HEK293 (cell line): ENCODE measurements around the gene NNT.

Experiments
- CTCF ChIA-PET: fragments of 350-600 bp; formaldehyde crosslinking; extraction: SDS; loops from one replicate; lab custom pipeline; 2021; ENCODE audit warnings: antibody characterized with exemption; lab: Yijun Ruan, JAX
- POLR2A ChIA-PET: fragments of 300-600 bp; formaldehyde crosslinking; extraction: SDS; loops from one replicate; lab custom pipeline; 2020; ENCODE audit warnings: antibody characterized with exemption, inconsistent platforms; lab: Yijun Ruan, JAX
- H3K27ac ChIP-seq: fragments of 200-500 bp; sonication (Bioruptor generic); 2 replicates; pipeline ENCODE4 v1.5.1; 2014; ENCODE audit warnings: low read depth, low read length, control low read depth, inconsistent platforms; ENCODE audit errors: extremely low read depth
- H3K36me3 ChIP-seq, 2 experiments: fragments of 200-500 bp in 1 of 2; sonication (Bioruptor generic) in 1 of 2; 1 replicate in 1 of 2; 2 replicates in 1 of 2; pipeline ENCODE4 v1.5.1; 2014 to 2017; ENCODE audit warnings: inconsistent platforms in 2 of 2, low read length in 2 of 2; ENCODE audit not compliant: control insufficient read depth in 2 of 2, insufficient read depth in 1 of 2
- H3K4me1 ChIP-seq: fragments of 200-500 bp; sonication (Bioruptor generic); 2 replicates; pipeline ENCODE4 v1.5.1; 2014; ENCODE audit warnings: mild to moderate bottlenecking, low read length, inconsistent platforms; ENCODE audit not compliant: control insufficient read depth, insufficient read depth
- H3K4me3 ChIP-seq: 2 replicates; pipeline ENCODE4 v1.5.1; 2011; ENCODE audit warnings: low read depth, mild to moderate bottlenecking, control low read depth, low read length, moderate library complexity
- H3K9me3 ChIP-seq: fragments of 200-500 bp; sonication (Bioruptor generic); 2 replicates; pipeline ENCODE4 v1.5.1; 2014; ENCODE audit warnings: low read depth, low read length, inconsistent platforms; ENCODE audit not compliant: control insufficient read depth, insufficient read depth
- AEBP2 ChIP-seq: fragments of 450-650 bp; formaldehyde crosslinking; IDR thresholded peaks from 2 replicates; pipeline ENCODE4 v1.5.1; 2016; ENCODE audit warnings: missing biosample characterization, missing genetic modification characterization, borderline replicate concordance
- PRDM1 ChIP-seq: fragments of 450-650 bp; formaldehyde crosslinking; IDR thresholded peaks from 2 replicates; pipeline ENCODE4; 2016; ENCODE audit warnings: missing biosample characterization, missing genetic modification characterization
- SETDB1 ChIP-seq: IDR thresholded peaks from one replicate; pipeline ENCODE4 v1.6.1; 2017; ENCODE audit warnings: mild to moderate bottlenecking, low read length, moderate library complexity, mixed read lengths; ENCODE audit not compliant: insufficient read length
- TCF7L2 ChIP-seq: IDR thresholded peaks from 2 replicates; pipeline ENCODE4 v1.6.1; 2011; ENCODE audit warnings: low read depth, mild to moderate bottlenecking, inconsistent platforms, low read length, moderate library complexity, borderline replicate concordance
- YY1 ChIP-seq: fragments of 450-650 bp; formaldehyde crosslinking; IDR thresholded peaks from 2 replicates; pipeline ENCODE4 v1.5.1; 2018; ENCODE audit warnings: missing biosample characterization, missing genetic modification characterization
- ZBTB8A ChIP-seq: fragments of 450-650 bp; formaldehyde crosslinking; IDR thresholded peaks from 2 replicates; pipeline ENCODE4 v1.5.1; 2016; ENCODE audit warnings: missing biosample characterization, missing genetic modification characterization
- ZNF133 ChIP-seq: fragments of 450-650 bp; formaldehyde crosslinking; IDR thresholded peaks from 2 replicates; pipeline ENCODE4 v1.5.1; 2016; ENCODE audit warnings: missing biosample characterization, missing genetic modification characterization
- ZNF19 ChIP-seq: fragments of 450-650 bp; formaldehyde crosslinking; IDR thresholded peaks from 2 replicates; pipeline ENCODE4; 2016; ENCODE audit warnings: missing biosample characterization, missing genetic modification characterization, low read depth
- ZNF2 ChIP-seq: fragments of 450-650 bp; formaldehyde crosslinking; IDR thresholded peaks from 2 replicates; pipeline ENCODE4 v1.5.1; 2016; ENCODE audit warnings: missing biosample characterization, missing genetic modification characterization
- ZNF248 ChIP-seq: fragments of 450-650 bp; formaldehyde crosslinking; IDR thresholded peaks from 2 replicates; pipeline ENCODE4 v1.5.1; 2017; ENCODE audit warnings: missing biosample characterization, missing genetic modification characterization
- ZNF341 ChIP-seq: fragments of 450-650 bp; formaldehyde crosslinking; IDR thresholded peaks from 2 replicates; pipeline ENCODE4; 2016; ENCODE audit warnings: low read depth, missing biosample characterization, missing genetic modification characterization
- ZNF626 ChIP-seq: fragments of 450-650 bp; sonication (Bioruptor Pico); formaldehyde crosslinking; IDR thresholded peaks from 2 replicates; pipeline ENCODE4 v1.5.1; 2018; ENCODE audit warnings: missing biosample characterization, missing genetic modification characterization, inconsistent platforms
- ZNF670 ChIP-seq: fragments of 450-650 bp; formaldehyde crosslinking; IDR thresholded peaks from 2 replicates; pipeline ENCODE4 v1.5.1; 2016; ENCODE audit warnings: missing biosample characterization, missing genetic modification characterization, low read depth
- ZNF76 ChIP-seq: fragments of 450-650 bp; formaldehyde crosslinking; IDR thresholded peaks from 2 replicates; pipeline ENCODE4; 2016; ENCODE audit warnings: low read depth, missing biosample characterization, missing genetic modification characterization, borderline replicate concordance
- ZNF768 ChIP-seq: fragments of 450-650 bp; formaldehyde crosslinking; IDR thresholded peaks from 2 replicates; pipeline ENCODE4 v1.5.1; 2018; ENCODE audit warnings: missing biosample characterization, mild to moderate bottlenecking, missing genetic modification characterization
- ZNF843 ChIP-seq: fragments of 450-650 bp; formaldehyde crosslinking; IDR thresholded peaks from 2 replicates; pipeline ENCODE4 v1.5.1; 2016; ENCODE audit warnings: missing biosample characterization, missing genetic modification characterization
- TF ChIP-seq, protein P1 (sequence below): fragments of 450-650 bp; formaldehyde crosslinking; conservative IDR thresholded peaks from 2 replicates; pipeline ENCODE4 v1.5.1; 2016; ENCODE audit warnings: low read depth, missing biosample characterization, missing genetic modification characterization
- TF ChIP-seq, protein P2 (sequence below): fragments of 450-650 bp; formaldehyde crosslinking; IDR thresholded peaks from 2 replicates; pipeline ENCODE4 v1.5.1; 2016; ENCODE audit warnings: missing biosample characterization, missing genetic modification characterization

The NNT gene

DNA sequence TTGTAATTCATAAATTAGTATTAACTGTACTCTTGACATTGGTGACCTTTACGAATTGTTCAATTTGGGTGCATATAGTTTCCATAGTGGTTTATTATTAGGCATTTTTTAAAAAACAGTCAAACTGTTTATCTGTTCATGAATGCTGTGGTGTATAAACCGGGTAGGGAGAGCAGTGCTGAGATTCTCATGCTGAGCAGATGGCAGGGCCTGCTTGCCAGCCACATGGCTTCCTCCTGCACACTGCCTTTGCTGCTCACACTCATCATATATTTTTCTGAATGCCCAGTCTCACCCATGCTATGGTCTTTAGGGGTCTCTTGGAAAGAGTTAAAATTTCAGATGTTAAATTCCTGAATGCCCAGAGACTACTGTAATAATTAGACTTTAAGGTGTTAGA is 40.8 kb downstream of the NNT start:
- Histone ChIP-seq H3K27ac (no peak overlapping the region), H3K36me3 (peaks cover 25 to 35% of the 10 kb centered on the region in 2 experiments), H3K4me1 (no peaks in the 10 kb centered on the region), H3K9me3 (no peaks in the 10 kb centered on the region), H3K4me3 (no peak overlapping the region)
- POLR2A ChIA-PET, result no interaction called here
- CTCF ChIA-PET, result interaction anchor here (1.3 kb wide), 1 partner anchor 13 kb away, joined by 10 read pairs; no protein-coding TSS in a partner anchor
- TF ChIP-seq ZNF626 (tag by site-specific recombination) (no peak), ZNF19 (tag by site-specific recombination) (no peak), TCF7L2 (no peak), ZNF133 (no peak)
- TF ChIP-seq, protein P1, sequence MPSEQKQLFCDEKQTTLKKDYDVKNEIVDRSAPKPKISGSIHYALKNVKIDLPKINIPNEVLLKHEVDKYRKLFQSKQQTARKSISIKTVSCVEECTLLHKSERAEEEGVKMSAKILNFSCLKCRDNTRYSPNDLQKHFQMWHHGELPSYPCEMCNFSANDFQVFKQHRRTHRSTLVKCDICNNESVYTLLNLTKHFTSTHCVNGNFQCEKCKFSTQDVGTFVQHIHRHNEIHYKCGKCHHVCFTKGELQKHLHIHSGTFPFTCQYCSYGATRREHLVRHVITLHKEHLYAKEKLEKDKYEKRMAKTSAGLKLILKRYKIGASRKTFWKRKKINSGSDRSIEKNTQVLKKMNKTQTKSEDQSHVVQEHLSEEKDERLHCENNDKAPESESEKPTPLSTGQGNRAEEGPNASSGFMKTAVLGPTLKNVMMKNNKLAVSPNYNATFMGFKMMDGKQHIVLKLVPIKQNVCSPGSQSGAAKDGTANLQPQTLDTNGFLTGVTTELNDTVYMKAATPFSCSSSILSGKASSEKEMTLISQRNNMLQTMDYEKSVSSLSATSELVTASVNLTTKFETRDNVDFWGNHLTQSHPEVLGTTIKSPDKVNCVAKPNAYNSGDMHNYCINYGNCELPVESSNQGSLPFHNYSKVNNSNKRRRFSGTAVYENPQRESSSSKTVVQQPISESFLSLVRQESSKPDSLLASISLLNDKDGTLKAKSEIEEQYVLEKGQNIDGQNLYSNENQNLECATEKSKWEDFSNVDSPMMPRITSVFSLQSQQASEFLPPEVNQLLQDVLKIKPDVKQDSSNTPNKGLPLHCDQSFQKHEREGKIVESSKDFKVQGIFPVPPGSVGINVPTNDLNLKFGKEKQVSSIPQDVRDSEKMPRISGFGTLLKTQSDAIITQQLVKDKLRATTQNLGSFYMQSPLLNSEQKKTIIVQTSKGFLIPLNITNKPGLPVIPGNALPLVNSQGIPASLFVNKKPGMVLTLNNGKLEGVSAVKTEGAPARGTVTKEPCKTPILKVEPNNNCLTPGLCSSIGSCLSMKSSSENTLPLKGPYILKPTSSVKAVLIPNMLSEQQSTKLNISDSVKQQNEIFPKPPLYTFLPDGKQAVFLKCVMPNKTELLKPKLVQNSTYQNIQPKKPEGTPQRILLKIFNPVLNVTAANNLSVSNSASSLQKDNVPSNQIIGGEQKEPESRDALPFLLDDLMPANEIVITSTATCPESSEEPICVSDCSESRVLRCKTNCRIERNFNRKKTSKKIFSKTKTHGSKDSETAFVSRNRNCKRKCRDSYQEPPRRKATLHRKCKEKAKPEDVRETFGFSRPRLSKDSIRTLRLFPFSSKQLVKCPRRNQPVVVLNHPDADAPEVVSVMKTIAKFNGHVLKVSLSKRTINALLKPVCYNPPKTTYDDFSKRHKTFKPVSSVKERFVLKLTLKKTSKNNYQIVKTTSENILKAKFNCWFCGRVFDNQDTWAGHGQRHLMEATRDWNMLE (tag by site-specific recombination), result no peak

DNA sequence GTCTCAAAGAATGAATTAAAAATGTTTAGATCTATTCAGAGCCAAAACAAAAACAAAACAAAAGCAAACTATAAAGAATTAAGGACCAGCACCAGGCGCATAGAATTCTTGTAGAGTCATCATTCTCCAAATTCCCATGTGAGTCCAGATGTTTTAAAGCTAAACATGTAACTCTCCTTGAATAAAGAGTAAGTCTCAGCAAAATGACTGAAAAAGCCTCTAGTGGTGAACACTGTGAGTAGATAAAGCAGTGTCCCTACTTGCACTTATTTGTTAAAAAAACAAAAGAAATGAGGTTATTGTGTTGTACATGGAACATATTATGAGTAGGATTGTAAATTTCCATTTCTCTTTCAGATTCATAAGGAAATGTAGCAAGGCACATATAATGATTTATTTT is 44.0 kb downstream of the NNT start:
- no peaks in the 10 kb centered on the region for H3K9me3 ChIP-seq
- no peak overlapping the region for H3K27ac ChIP-seq
- peaks cover 56 to 57% of the 10 kb centered on the region in 2 experiments for H3K36me3 ChIP-seq
- ChIA-PET POLR2A (no interaction called here), CTCF (interaction anchor here (0.8 to 1.0 kb wide), 3 partner anchors 16 to 20 kb away, joined by 4 to 6 read pairs (median 5); no protein-coding TSS in a partner anchor)
- no peaks in the 10 kb centered on the region for H3K4me1 ChIP-seq
- 0 out of 2 replicates have a peak, but pooled peaks have one; percentile 10 for TF ChIP-seq PRDM1
- no peak for TF ChIP-seq ZNF768 (tag by site-specific recombination)
- H3K4me3 ChIP-seq, result no peak overlapping the region

- Histone ChIP-seq H3K4me1 (no peaks in the 10 kb centered on the region), H3K36me3 (peaks cover 62 to 63% of the 10 kb centered on the region in 2 experiments), H3K9me3 (no peaks in the 10 kb centered on the region), H3K4me3 (no peak overlapping the region), H3K27ac (no peak overlapping the region)
- ChIA-PET CTCF (interaction anchor here (0.6 to 1.0 kb wide), 2 partner anchors 17 to 21 kb away, joined by 3 to 4 read pairs; no protein-coding TSS in a partner anchor), POLR2A (no interaction called here)
- no peak for TF ChIP-seq ZNF341
- peak; percentile 54; the same call in 1 of the 2 replicates for TF ChIP-seq ZNF768 (tag by site-specific recombination)
Observed at GRCh38 chr5:43647789-43648188, 44.8 kb downstream of the NNT start.

GRCh38 chr5:43648499-43649124 is 45.6 kb downstream of the NNT start:
- H3K9me3 ChIP-seq, result no peaks in the 10 kb centered on the region
- CTCF ChIA-PET, result interaction anchor here (0.6 to 1.7 kb wide), 2 partner anchors 17 to 80 kb away, joined by 3 to 8 read pairs; no protein-coding TSS in a partner anchor
- H3K4me1 ChIP-seq, result no peaks in the 10 kb centered on the region
- H3K36me3 ChIP-seq, result peaks cover 65 to 67% of the 10 kb centered on the region in 2 experiments
- no peak overlapping the region for H3K27ac ChIP-seq
- H3K4me3 ChIP-seq, result no peak overlapping the region
- POLR2A ChIA-PET, result interaction anchor here (1.2 kb wide), 1 partner anchor 10 kb away, joined by 4 read pairs; no protein-coding TSS in a partner anchor
- no peak for TF ChIP-seq ZBTB8A (tag by site-specific recombination)
- no peak for TF ChIP-seq ZNF76 (tag by site-specific recombination)
- TF ChIP-seq, protein P2, sequence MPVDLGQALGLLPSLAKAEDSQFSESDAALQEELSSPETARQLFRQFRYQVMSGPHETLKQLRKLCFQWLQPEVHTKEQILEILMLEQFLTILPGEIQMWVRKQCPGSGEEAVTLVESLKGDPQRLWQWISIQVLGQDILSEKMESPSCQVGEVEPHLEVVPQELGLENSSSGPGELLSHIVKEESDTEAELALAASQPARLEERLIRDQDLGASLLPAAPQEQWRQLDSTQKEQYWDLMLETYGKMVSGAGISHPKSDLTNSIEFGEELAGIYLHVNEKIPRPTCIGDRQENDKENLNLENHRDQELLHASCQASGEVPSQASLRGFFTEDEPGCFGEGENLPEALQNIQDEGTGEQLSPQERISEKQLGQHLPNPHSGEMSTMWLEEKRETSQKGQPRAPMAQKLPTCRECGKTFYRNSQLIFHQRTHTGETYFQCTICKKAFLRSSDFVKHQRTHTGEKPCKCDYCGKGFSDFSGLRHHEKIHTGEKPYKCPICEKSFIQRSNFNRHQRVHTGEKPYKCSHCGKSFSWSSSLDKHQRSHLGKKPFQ (tag by site-specific recombination), result no peak
- TF ChIP-seq ZNF843 (tag by site-specific recombination), result no peak
- no peak for TF ChIP-seq AEBP2 (tag by site-specific recombination)
- TF ChIP-seq YY1 (tag by site-specific recombination), result no peak
- TF ChIP-seq SETDB1, result no peak
- TF ChIP-seq ZNF2 (tag by site-specific recombination), result no peak
- TF ChIP-seq ZNF670, result no peak
- TF ChIP-seq ZNF248 (tag by site-specific recombination), result no peak
